ENCODE data around the gene ANKRD44. TPM values are rescaled to one million over a fixed set of nuclear protein-coding genes. Genes with fewer than 3 reads are reported as not detected.

The ANKRD44 gene
- total RNA-seq, 4 donors from 2014 or later, result 1.8 to 6.3 (median 3.0) TPM

DNA sequence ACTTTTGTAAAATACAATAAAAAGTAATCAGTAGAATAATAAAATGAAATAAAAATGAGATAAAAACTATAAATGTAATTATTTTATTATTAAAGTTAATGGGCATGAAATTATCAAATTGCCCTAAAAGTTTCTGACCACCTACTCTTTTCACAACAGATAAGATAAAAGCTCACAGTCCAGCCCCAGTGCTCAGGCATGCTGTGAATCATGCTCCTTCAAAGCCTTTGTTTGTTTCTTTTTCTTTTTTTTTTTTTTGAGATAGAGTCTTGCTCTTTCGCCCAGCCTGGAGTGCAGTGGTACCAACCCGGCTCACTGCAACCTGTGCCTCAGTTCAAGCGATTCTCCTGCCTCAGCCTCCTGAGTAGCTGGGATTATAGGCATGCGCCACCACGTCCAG is 181.7 kb downstream of the ANKRD44 start:
- no peak for ATAC-seq
- intact Hi-C loops (cut with DNase I; ENCODE audit: low total_unique reads), result no loop called here
- H3K4me1 ChIP-seq, result no peaks in the 10 kb centered on the region
- TF ChIP-seq, protein P1, sequence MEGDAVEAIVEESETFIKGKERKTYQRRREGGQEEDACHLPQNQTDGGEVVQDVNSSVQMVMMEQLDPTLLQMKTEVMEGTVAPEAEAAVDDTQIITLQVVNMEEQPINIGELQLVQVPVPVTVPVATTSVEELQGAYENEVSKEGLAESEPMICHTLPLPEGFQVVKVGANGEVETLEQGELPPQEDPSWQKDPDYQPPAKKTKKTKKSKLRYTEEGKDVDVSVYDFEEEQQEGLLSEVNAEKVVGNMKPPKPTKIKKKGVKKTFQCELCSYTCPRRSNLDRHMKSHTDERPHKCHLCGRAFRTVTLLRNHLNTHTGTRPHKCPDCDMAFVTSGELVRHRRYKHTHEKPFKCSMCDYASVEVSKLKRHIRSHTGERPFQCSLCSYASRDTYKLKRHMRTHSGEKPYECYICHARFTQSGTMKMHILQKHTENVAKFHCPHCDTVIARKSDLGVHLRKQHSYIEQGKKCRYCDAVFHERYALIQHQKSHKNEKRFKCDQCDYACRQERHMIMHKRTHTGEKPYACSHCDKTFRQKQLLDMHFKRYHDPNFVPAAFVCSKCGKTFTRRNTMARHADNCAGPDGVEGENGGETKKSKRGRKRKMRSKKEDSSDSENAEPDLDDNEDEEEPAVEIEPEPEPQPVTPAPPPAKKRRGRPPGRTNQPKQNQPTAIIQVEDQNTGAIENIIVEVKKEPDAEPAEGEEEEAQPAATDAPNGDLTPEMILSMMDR (IDR thresholded peaks at IDR 0.05 in 4 of 5, conservative IDR thresholded peaks at IDR 0.05 in 1 of 5), result no peak
- no peak for TF ChIP-seq POLR2A (IDR thresholded peaks at IDR 0.05)
- H3K9me3 ChIP-seq, result no peaks in the 10 kb centered on the region
- no peaks in the 10 kb centered on the region for H3K27me3 ChIP-seq
- H3K36me3 ChIP-seq, result no peaks in the 10 kb centered on the region
- no peak for DNase-seq
- no peak overlapping the region for H3K4me3 ChIP-seq
- no peak overlapping the region for H3K27ac ChIP-seq
- in situ Hi-C loops (cut with MboI; ENCODE audit: low sequenced_read_pairs in 4 of 4), result no loop called here

- ATAC-seq (no peak), DNase-seq (no peak)
- intact Hi-C loops (cut with DNase I; ENCODE audit: low total_unique reads) (no loop called here), in situ Hi-C loops (cut with MboI; ENCODE audit: low sequenced_read_pairs in 4 of 4) (no loop called here)
- Histone ChIP-seq H3K4me3 (no peak overlapping the region), H3K9me3 (no peaks in the 10 kb centered on the region), H3K4me1 (no peaks in the 10 kb centered on the region), H3K27ac (no peak overlapping the region), H3K27me3 (no peaks in the 10 kb centered on the region), H3K36me3 (no peaks in the 10 kb centered on the region)
- TF ChIP-seq, protein P1 (IDR thresholded peaks at IDR 0.05 in 4 of 5, conservative IDR thresholded peaks at IDR 0.05 in 1 of 5), result no peak
- no peak for TF ChIP-seq POLR2A (IDR thresholded peaks at IDR 0.05)
Measured at GRCh38 chr2:197128126-197128525, 182.5 kb downstream of the ANKRD44 start.

DNA sequence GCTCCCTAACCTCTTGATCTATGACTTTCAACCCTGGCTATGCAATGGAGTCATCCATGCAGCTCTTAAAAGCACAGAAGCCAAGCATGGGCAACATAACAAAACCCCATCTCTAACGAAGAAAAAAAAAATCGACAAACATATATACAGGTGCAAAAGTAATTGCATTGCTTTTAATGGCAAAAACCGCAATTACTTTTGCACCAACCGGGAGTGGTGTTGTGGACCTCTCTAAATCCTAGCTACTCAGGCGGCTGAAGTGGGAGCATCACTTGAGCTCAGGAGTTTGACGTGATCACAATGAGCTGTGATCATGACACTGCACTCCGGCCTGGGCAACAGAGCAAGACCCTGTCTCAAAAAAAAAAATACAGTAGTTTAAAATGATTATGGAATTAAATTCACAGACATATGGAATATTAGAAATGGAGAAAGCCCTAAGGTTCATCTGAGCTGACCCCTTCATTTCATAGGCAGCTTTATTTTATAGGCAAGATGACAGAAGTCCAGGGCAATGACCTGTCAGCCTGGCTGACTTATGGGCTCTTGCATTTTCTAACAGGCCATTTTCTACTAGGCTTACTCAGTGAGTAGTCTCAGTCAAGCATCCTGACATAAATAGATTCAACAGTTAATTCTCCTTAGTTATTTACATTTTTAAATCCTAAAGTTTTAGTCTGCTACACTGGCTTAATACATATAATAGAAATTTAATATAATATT is 183.8 kb downstream of the ANKRD44 start:
- Histone ChIP-seq H3K27me3 (no peaks in the 10 kb centered on the region), H3K4me1 (no peaks in the 10 kb centered on the region), H3K4me3 (no peak overlapping the region), H3K9me3 (no peaks in the 10 kb centered on the region), H3K27ac (no peak overlapping the region), H3K36me3 (no peaks in the 10 kb centered on the region)
- ATAC-seq (no peak), DNase-seq (no peak)
- in situ Hi-C loops (cut with MboI; ENCODE audit: low sequenced_read_pairs in 4 of 4) (no loop called here), intact Hi-C loops (cut with DNase I; ENCODE audit: low total_unique reads) (no loop called here)
- TF ChIP-seq POLR2A (IDR thresholded peaks at IDR 0.05), result no peak
- TF ChIP-seq, protein P1 (IDR thresholded peaks at IDR 0.05 in 4 of 5, conservative IDR thresholded peaks at IDR 0.05 in 1 of 5), result no peak

DNA sequence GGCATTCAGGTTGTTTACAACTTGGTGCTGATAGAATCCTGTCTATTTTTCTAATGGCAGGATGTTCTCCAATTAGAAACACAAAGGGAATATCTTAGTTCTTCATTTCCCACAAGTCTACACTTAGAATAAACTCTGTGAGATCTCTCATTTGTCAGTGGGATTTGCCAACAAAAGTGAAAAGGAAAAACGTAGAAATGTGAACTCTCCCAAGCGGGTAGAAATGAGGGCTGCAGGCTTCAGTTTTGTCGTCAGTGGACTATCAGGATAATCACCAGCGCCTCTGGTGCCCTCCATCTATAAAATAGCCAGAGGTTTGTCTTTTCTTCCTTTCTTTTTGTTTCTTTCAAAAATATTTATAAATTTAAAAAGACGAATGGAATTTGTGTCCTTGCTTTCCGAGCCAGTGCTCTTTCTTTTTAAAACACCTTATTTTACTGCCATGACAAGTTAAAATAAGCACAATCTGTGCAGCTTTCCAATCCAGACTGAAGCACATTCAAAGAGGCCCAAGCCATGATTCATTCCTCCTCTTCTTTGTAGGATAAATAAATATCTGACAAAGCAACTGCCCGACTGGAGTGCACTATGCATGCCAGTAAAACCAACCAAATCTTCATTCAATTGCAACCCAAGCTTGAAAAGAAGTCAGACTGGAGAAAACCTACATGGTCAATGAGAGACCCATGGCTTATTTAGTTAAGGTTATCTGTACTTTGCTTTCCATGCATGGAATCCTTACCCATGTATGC is 185.8 kb downstream of the ANKRD44 start:
- no peaks in the 10 kb centered on the region for H3K36me3 ChIP-seq

More for the DNA sequence above, 185.8 kb downstream of the ANKRD44 start:
- no peaks in the 10 kb centered on the region for H3K4me1 ChIP-seq
- no peak overlapping the region for H3K27ac ChIP-seq
- no peak overlapping the region for H3K4me3 ChIP-seq
- ATAC-seq (no peak), DNase-seq (no peak)
- in situ Hi-C loops (cut with MboI; ENCODE audit: low sequenced_read_pairs in 4 of 4), result no loop called here
- no peaks in the 10 kb centered on the region for H3K9me3 ChIP-seq
- intact Hi-C loops (cut with DNase I; ENCODE audit: low total_unique reads), result no loop called here
- TF ChIP-seq POLR2A (IDR thresholded peaks at IDR 0.05), result no peak
- TF ChIP-seq, protein P1 (IDR thresholded peaks at IDR 0.05 in 4 of 5, conservative IDR thresholded peaks at IDR 0.05 in 1 of 5), result no peak
- H3K27me3 ChIP-seq, result no peaks in the 10 kb centered on the region

Data from gastrocnemius medialis (tissue), 4 donors.